NCI-H526 treated with DMSO at 0.1 percent for 48 hours (cell line): ENCODE measurements around the gene C10orf62.
"Not testable (repeated sequence)": the region's sequence is repeated elsewhere in the genome, so short reads cannot be mapped to it uniquely, and the experiment has no call there.

Experiments
- DNase-seq: peaks from one replicate; lab custom pipeline; 2025; lab: John Stamatoyannopoulos, UW

C10orf62 gene

GRCh38 chr10:97627731-97628130, 38.2 kb downstream of the C10orf62 start:
- DNase-seq, result no peak

- DNase-seq, result no peak
Measured at GRCh38 chr10:97628228-97628627, 38.7 kb downstream of the C10orf62 start.

- no peak for DNase-seq
Measured at GRCh38 chr10:97629289-97629688, 39.8 kb downstream of the C10orf62 start.

- no peak for DNase-seq
Measured at GRCh38 chr10:97631098-97631497, 41.6 kb downstream of the C10orf62 start.

- peak; percentile 70 for DNase-seq
Measured at GRCh38 chr10:97632949-97633884, 43.7 kb downstream of the C10orf62 start, which contains the start of gene MORN4. TSS of gene MORN4 (minus strand) at chr10:97633500. CDS start at chr10:97619653, 13,847 bp downstream.

GRCh38 chr10:97633921-97634320, 44.4 kb downstream of the C10orf62 start:
- no peak for DNase-seq

GRCh38 chr10:97635577-97635976, 46.1 kb downstream of the C10orf62 start:
- DNase-seq, result no peak

GRCh38 chr10:97639090-97639489, 49.6 kb downstream of the C10orf62 start:
- not testable (repeated sequence) for DNase-seq

GRCh38 chr10:97640174-97640867, 50.8 kb downstream of the C10orf62 start, which contains the start of gene PI4K2A:
TSS of gene PI4K2A (plus strand) at chr10:97640671. CDS start at chr10:97640743, 72 bp downstream.
- DNase-seq, result peak; percentile 93
